GM18858 (cell line): ENCODE measurements around the gene LPO.

Experiments used
- ATAC-seq: cut with Tn5 transposase; IDR thresholded peaks from one replicate; pipeline ENCODE4 v1.9.1; 2021; ENCODE audit not compliant: unreplicated experiment

Gene LPO

DNA sequence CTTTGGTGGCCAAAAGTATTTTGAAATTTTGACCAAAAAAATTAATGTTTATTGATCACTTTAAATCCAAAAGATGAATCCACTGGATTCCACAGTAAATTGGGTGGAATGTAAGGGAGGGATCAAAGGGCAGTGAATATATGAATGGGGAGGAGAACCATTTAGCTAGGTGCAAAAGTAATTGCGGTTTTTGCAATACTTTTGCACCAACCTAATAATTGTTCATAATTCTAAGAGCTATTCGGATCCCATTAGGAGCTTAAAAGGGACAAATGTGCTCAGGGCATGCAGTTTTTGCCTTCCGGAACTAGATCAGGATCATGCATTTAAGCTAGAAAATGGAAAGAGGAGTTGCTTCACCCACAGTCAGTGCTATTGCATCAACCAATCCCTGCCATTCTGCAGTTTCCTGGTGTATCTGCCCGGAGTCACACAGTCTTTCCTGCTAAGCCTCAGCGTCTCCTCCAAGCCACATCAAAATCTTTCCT lies at the start of gene LPO:
Gene LPO, plus strand, starts transcription at position 438 of the 488 bp plus-strand sequence. CDS start 4,396 bp downstream, outside the sequence.
- no peak for ATAC-seq

DNA sequence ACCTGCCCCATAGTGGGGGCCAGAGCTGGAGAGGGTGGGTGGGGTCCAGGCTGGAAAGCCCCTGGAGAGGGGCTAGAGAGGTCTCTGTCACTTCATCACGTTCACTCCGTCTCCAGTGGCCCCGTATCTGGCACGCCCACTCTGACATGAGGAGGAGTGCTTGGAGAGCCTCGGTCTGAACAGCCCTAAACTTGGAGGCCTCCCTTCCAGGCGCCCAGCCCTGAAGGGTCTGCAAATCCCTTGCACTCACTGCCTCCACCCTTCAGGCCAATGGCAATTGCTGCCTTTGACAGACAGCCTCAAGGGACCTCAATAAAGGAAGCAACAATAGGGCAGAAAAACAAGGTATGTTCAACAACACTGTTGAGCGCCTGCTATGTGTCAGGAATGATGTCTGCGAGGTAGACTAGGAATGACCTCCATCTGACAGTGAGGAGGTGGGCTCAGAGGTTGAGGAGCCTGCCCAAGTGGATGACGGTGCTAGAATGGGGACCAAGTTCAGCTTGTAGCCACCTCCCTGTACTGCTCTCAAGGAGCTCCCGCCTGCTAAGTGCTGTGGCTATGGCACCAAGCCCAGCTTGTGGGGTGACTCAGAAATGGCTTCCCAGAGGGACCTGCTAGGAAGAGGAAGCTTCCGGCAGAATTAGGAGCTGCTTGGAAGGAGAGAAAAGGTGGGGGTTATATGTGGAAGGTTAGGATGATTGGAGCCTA lies 48.8 kb upstream of the LPO start:
- ATAC-seq, result no peak

DNA sequence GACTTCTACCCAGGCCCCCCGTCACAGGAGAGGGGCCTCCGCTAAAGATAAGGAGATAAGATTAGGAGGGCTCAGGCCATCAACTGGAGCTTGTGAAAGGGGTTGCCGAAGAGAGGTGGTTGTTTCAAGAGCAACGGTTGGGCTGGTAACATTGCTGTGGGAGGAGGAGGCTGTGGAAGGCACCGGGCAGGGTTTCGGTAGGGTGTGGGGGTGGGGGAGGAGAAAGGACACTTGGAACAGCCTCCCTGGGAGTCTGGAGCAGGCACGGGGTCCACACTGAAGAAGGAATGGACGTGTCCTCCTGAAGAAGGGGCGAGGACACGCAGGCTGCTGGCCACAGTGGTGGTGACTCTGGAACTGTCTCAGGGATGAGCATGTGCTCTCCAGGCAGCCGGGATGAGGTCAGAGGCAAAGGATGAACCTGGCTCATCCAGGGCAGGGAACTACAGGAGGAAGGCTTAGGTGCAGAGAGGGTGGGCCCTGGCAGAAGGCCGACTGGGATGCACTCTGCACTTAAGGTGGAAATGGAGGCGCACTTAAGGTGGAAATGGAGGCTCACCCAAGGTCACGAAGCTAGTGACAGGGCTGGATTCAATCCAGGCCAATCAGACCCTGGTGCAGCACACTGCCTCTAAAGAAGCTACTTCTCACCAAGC lies 47.0 kb upstream of the LPO start:
- no peak for ATAC-seq

DNA sequence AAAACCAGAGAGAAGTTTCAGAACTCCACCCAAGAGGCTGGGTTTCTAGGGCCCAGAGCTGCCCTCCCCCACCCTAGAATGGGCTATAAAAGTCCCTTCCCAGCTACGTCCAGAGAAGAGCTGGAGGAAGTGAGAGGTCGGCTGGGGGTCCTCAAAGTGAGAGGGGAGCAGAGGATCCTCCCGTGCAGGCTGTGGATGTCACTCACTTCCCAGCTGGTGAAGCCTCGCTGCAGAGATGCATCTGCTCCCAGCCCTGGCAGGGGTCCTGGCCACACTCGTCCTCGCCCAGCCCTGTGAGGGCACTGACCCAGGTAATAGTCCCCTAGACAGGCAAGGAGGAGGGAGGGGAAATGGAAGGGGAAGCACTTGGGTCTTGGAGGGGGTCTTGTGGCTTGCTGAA lies 45.8 kb upstream of the LPO start, which contains the start of gene EPX:
Gene EPX, plus strand, starts transcription at position 115 of the 400 bp plus-strand sequence. Its CDS starts 121 bp downstream, at position 236.
- no peak for ATAC-seq

DNA sequence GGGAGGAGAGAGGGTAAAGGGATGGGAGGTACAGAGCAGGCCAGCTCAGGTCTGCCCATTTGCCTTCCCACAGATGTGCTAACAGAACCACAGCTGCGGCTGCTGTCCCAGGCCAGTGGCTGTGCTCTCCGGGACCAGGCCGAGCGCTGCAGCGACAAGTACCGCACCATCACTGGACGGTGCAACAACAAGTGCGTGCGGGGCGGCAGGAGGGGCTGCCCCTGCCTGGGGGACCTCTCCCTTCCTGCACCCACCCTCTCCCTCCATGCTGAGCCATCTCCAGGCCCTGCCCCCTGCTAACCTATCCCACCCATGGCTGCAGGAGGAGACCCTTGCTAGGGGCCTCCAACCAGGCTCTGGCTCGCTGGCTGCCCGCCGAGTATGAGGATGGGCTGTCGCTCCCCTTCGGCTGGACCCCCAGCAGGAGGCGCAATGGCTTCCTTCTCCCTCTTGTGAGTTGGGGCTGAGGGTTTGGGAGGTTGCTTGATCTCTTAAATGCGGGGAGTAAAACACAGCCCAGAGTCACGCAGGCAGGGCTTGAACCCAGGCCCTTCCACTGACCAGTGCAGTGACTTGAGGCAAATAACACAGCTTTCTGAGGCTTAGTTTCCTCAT lies 44.6 kb upstream of the LPO start:
- ATAC-seq, result no peak

DNA sequence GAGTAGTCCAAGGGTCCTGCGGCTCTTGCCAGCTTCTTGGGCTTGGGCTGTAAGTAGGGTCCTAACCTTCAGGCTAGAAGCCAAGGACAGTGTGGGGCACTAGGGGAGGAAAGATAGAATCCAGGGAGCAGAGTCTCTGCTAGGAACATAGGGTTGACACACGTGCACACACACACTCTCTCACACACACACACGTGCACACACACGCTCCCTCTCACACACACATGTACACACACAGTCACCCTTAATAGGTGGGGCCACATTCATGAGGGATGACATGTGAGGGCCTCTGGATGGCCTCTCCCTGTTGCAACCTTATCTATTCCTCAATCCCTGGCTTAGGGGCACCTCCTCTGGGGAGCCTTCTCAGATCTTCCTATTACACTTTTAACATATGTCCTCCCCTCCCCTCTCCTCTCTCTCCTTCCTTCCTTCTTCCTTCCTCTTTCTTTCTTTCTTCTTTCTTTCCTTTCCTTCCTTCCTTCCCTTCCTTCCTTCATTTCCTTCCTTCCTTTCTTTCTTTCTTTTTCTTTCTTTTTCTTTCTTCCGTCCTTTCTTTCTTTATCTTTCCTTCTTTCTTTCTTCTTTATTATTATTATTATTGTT lies 42.8 kb upstream of the LPO start:
- no peak for ATAC-seq

DNA sequence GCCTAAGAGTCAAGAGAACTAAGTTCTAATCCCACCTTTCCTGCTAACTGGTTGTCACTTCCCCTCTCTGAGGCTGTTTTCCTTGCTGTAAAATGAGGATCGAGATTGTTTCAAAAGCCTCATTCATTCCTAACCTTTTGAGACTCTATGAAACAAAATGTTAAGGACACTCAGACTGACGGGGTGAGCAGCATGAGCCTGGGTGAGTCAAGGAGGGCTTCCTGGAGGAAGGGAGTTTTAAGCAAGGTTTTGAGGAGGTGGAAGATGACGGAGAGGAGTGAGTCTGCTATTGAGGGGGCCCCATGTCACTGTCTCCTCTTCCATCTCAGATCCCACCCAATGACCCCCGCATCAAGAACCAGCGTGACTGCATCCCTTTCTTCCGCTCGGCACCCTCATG lies 41.8 kb upstream of the LPO start:
- no peak for ATAC-seq

DNA sequence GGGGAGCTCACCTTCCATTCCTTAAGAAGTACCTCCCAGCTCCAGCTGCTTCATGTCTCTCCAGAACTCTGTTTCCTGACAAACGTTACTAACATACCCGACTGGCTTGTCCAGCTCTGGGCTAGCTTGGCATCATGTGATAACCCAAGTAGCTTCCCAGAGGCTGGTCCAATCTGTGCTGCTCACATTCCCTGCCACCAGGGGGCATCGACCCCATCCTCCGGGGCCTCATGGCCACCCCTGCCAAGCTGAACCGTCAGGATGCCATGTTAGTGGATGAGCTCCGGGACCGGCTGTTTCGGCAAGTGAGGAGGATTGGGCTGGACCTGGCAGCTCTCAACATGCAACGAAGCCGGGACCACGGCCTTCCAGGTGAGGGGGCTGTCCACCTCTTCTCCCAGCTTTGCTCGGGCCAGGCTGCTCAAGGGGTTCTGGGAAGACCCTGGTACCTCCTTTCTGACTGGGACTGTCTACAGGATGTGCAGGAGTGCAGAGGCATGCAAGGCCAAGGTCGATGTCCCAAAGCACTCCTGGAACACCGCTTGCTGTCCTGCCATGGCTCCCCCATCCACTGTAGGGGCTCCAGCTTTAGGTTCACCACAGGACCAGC lies 38.3 kb upstream of the LPO start:
- ATAC-seq, result no peak

DNA sequence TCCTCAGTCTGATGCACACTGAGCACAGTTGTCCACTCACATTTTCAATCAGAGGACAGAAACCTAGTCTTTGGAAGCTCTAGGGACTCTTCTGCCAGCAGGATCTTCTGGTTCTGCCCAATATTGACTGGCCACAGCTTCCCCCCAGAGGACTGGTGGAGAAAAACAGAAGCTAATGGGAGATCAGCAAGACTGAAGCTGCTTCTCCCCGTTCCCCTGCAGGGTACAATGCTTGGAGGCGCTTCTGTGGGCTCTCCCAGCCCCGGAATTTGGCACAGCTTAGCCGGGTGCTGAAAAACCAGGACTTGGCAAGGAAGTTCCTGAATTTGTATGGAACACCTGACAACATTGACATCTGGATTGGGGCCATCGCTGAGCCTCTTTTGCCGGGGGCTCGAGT lies 35.5 kb upstream of the LPO start:
- ATAC-seq, result no peak

DNA sequence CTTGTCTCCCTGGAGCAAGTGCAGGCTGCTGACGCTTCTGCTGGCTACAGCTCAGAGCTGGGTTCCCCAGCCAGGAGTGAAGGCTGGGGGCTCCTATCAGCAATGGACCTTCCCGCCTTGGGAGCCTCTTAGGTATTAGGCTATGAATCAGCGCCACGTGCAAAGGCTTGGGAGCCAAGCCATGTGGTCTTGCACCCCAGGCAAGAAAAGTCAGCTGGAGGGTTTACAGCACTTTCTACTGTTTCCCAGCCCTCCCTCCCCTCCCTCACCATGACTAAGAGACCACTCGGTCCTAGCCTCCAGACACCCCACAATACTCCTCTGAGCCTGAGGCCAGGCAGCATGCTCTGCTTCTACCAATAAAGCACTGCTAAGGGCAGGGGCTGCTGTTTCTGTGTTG lies 33.6 kb upstream of the LPO start:
- ATAC-seq, result no peak

DNA sequence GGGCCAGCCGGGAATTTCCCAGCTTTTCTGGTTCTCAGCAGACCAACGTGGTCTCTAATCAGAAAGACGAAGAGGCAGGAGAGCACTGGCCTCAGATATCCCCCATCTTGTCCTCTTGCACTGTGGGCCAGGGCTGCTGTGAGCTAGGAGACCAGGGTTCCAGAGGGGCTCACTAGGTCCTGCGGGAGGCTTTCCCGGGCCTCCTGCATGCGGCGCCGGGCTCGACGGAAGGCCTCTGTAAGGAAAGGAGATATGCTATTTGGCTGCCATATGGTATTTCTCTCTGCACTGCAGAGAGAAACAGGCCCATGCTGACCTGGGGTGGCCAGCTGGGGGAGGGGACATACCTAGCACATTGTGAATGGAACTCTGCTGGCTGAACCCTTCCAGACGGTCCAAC lies 32.4 kb upstream of the LPO start:
- ATAC-seq, result no peak

DNA sequence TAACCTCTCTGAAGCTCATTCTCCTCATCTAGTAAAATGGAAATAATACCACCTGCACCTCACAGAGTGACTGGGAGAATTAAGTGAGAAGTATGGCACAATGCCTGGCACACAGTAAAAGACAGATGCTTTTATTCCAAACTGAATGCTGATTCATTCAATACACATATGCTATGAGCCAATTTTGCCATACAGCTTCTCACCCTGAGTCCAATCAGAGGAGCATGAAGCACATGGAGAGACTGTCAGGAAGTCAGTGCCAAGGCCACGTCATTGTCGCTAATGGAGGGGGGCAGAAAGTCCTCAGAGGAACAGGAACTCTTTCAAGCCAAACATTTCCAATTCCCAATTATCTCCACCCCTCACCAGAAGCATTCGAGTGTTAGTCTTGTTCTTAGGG lies 30.9 kb upstream of the LPO start:
- no peak for ATAC-seq

DNA sequence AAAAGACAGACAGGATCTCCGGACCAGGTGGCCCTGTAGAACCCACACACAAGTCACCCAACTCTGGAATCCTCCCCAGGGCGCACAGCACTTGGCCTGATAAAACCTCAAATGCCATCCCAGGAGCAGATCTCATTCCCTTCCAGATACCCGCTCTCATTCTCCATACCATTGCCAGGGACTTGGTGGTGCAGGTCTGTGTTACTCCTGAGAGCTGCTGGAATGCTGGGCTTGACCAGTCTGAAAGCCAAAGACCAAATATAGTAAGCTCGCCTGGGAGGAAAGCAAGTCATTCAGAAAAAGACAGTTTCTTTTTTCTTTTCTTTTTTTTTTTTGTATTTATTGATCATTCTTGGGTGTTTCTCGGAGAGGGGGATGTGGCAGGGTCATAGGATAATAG lies 30.0 kb upstream of the LPO start:
- ATAC-seq, result no peak

DNA sequence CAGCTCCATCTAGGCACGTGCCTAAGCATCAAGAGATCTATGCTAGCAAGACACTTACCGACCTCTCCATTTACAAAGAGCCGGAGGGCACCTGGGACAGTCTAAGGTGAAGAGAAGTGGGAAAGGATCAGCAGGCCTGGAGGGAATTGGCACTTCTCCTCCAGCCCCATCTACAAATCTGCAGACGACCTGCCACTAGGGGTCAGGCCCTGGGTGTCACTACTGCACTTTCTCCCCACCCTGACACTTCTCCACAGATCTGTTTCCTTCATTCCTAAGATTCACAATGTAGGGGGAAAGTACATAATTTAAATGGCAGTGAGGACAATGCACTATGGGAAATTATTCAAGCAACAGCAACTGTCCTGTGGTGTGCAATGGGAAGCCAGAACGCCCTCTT lies 27.5 kb upstream of the LPO start:
- ATAC-seq, result no peak

DNA sequence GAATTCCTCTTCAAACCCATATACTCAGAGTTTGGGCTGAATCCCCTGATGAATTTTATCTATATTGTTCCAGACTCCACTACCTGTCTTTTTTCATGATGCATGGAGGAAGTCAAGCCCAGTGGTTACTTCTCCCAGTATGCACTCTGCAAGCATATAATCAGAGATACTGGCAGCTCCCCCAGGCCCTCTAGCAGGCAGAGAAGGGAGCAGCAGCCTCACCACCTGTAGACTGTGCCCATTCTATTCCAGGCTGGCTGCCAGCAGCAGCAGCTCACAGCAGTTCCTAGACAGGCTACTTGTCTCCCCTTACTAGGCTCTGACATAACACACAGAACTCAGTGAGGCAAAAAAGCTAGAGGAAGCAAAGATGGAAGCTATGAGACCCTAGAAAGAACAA lies 22.7 kb upstream of the LPO start:
- no peak for ATAC-seq

DNA sequence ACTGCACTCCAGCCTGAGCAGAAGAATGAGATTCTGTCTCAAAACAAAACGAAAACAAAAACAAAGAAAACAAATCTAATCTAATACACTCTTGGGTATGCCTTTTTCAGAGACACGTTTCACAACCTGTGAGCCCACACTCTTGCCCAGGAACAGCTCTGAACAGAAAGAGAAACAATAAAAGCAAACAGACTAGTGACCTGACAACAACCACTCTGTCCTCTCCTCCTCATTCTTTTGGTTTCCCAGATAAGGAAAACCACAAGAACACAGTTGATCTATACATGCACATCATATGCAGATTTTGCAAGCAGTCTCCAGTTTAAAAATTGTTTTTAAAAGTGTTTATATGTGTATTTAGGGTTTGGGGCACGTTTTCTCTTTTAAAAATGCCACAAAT lies 20.6 kb upstream of the LPO start:
- no peak for ATAC-seq

DNA sequence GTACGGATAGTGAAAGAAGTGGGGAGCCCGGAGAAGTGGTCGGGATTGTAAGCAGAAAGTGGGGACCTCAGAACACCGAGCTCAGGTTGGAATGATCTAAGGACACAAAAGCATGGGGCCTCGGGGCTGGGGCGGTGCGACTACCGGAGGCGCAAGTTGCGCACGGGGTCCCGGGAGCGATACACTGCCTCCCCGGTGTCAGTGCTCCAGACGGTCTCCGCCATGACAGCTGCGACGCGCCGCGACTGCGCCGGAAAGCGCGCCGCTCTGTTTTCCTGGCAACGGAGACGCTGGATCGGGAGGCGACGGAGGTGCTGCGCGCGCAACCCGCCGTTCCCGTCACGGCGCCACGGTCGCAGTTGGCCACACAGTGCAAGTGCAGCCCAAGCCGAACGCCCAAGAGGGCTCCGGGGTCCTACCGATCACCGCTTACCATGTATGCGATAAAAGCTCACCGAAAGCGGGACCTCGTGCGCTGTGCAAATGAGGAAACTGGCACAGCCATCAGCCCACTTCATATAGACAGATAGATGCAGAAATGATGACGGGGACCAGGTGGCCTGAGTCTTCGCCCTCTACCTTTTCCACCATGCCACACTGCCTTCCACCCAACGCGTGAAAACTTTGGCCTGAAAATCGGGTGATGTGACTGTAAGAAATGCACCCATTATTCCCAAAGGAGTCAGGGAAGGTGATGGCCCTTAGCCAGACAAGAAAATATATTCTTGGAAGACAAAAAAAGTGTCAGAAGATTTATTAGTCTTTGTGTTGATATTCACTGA lies 19.2 kb upstream of the LPO start, which contains the start of gene MKS1:
Gene MKS1, minus strand, starts transcription at position 249 of the 782 bp plus-strand sequence. Its CDS starts 25 bp downstream, at position 224.
- ATAC-seq, result peak; percentile 84

DNA sequence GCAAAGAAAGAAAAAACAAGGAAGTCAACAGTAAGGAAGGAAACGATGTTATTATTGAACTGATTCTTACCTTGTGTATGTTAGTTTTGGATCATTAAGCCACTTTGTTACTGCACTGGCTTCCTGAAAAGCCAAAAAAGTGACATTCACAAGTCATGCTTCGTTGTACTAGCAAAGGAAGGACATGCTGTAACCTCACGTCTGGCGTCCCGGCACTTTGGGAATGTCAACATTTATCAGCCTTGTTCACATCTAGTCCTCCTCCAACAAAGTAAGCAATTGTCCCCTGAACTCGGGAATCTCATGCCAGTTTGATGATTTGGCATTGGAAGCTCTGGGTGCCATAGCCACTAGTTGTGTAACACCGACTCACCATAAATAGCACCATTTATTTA lies 18.6 kb upstream of the LPO start:
- ATAC-seq, result no peak

DNA sequence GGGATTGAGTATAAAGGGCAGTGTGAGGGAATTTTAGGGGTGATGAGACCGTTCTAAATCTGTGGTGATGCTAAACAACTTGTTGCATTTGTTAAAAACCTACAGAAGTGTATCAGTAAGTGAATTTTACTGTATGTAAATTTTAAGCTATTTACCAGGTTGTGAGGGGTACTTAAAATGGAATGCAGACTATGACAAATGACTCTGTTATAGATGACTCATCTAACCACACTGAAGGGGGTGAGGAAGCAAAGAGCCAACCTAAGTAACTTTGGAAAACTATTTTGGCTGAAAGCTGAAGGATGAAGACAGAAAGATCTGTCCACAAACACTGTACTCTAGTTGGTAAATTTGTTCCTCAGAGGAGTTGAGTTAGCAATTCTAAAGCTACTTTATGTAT lies 14.1 kb upstream of the LPO start:
- ATAC-seq, result no peak

DNA sequence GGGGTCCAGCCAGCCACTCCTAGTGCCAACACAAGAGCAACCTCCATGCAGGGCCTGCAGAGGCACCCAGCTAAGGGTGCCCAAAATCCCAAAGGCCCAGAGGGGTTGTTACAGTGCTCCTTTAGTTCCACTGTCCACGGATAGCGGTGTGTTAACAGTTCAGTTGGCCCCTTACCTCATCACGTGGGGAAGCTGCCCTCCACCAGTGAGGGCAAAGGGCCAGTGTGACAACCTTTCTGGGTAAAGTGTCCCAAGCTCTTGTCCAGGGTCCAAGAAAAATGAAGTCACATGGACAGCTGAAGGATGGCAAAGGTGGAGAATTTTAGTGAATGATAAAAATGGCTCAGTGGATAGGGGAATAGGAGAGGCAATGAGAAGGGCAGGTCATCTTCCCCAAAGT lies 10.7 kb upstream of the LPO start:
- no peak for ATAC-seq
